A204.1 (cell line): ENCODE results near the gene MAT2B.

Experiments used
- FAIRE-seq: peaks from 2 replicates; lab custom pipeline; 2012; peaks lifted over from hg19 to GRCh38; lab: Jason Lieb, UNC

MAT2B gene

GRCh38 chr5:163505368-163506094 lies at the start of gene MAT2B:
MAT2B (plus strand) TSS chr5:163505619; CDS start chr5:163505687, 68 bp downstream.
- peak; percentile 93 for FAIRE-seq

- no peak for FAIRE-seq
Observed at GRCh38 chr5:163456029-163456589, 49.3 kb upstream of the MAT2B start.

GRCh38 chr5:163456840-163457239 lies 48.6 kb upstream of the MAT2B start:
- FAIRE-seq, result no peak

GRCh38 chr5:163458778-163459385 lies 46.5 kb upstream of the MAT2B start:
- FAIRE-seq, result no peak

GRCh38 chr5:163459462-163459818 lies 46.0 kb upstream of the MAT2B start:
- FAIRE-seq, result no peak

- FAIRE-seq, result peak; percentile 60
Observed at GRCh38 chr5:163459819-163460561, 45.4 kb upstream of the MAT2B start, which contains the start of gene NUDCD2. NUDCD2 (minus strand) TSS chr5:163460102; CDS start chr5:163460050, 52 bp downstream.

GRCh38 chr5:163460562-163461171 lies 44.8 kb upstream of the MAT2B start, which contains the start of gene HMMR:
HMMR (plus strand) TSS chr5:163460632; CDS start chr5:163460693, 61 bp downstream.
- no peak for FAIRE-seq

- no peak for FAIRE-seq
Observed at GRCh38 chr5:163463063-163463435, 42.4 kb upstream of the MAT2B start.

GRCh38 chr5:163467682-163468081 lies 37.7 kb upstream of the MAT2B start:
- no peak for FAIRE-seq

GRCh38 chr5:163473635-163474243 lies 31.7 kb upstream of the MAT2B start:
- peak; percentile 90 for FAIRE-seq

GRCh38 chr5:163475411-163475810 lies 30.0 kb upstream of the MAT2B start:
- FAIRE-seq, result no peak

- FAIRE-seq, result no peak
Observed at GRCh38 chr5:163478126-163478981, 27.1 kb upstream of the MAT2B start.

- FAIRE-seq, result no peak
Observed at GRCh38 chr5:163478982-163479271, 26.5 kb upstream of the MAT2B start.

GRCh38 chr5:163489055-163489744 lies 16.2 kb upstream of the MAT2B start:
- FAIRE-seq, result no peak

- FAIRE-seq, result no peak
Observed at GRCh38 chr5:163489745-163490075, 15.7 kb upstream of the MAT2B start.

- FAIRE-seq, result no peak
Observed at GRCh38 chr5:163496286-163496685, 9.1 kb upstream of the MAT2B start.

GRCh38 chr5:163497315-163497714 lies 8.1 kb upstream of the MAT2B start:
- FAIRE-seq, result no peak

- no peak for FAIRE-seq
Observed at GRCh38 chr5:163498886-163499285, 6.5 kb upstream of the MAT2B start.

- FAIRE-seq, result no peak
Observed at GRCh38 chr5:163502521-163502920, 2.9 kb upstream of the MAT2B start.
